HuH-7 (cell line): ENCODE measurements around the gene ARAP1.

ENCODE experiments used
- DNase-seq: peaks from one replicate; pipeline ENCODE4 v3.0.0; 2011; ENCODE audit warnings: low spot score

ARAP1 gene

GRCh38 chr11:72762641-72763304 is 10.6 kb upstream of the ARAP1 start:
- DNase-seq = no peak

DNA sequence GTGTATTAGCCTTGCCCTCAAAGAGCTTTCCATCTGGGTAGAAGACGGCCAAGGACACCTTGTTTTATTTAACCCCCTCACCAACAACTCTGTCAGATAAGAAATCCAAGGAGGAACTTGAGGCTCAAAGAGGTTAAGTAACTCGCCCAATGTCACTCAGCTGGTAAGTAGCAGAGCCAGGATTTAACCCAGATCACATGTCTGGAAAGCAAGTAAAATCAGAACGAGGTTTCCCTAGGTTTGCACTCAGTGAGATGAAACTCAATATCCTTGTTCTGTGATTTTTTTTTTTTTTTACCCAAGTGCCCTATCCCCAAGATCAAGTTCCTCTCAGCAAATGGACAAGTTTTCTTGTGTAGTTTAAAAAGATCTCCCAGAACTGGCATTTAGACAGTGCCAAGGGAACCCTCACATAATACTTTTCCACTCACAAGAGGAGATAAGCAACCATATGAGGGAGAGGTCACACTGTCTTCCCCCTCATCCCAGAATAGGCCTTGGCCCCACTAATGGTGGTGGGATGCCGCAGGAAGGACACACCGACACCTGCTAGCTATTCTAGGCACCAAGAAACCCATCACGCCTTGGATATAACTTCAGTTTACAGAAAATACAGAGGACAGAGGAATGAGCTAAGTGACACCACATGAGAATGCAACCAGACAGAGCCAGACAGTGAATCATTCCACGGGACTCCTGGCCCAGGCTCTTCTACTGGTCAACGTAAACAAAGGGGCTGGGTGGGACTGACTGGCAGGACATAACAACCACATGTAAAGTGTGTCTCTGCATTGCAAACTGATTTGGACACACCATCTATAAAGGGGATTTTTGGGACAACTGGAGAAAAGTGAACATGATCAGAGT is 8.6 kb upstream of the ARAP1 start:
- DNase-seq = no peak

- no peak for DNase-seq
Observed at GRCh38 chr11:72759468-72759985, 7.3 kb upstream of the ARAP1 start.

GRCh38 chr11:72758690-72759389 is 6.6 kb upstream of the ARAP1 start:
- no peak for DNase-seq

- no peak for DNase-seq
Observed at GRCh38 chr11:72758304-72758689, 6.1 kb upstream of the ARAP1 start.

DNA sequence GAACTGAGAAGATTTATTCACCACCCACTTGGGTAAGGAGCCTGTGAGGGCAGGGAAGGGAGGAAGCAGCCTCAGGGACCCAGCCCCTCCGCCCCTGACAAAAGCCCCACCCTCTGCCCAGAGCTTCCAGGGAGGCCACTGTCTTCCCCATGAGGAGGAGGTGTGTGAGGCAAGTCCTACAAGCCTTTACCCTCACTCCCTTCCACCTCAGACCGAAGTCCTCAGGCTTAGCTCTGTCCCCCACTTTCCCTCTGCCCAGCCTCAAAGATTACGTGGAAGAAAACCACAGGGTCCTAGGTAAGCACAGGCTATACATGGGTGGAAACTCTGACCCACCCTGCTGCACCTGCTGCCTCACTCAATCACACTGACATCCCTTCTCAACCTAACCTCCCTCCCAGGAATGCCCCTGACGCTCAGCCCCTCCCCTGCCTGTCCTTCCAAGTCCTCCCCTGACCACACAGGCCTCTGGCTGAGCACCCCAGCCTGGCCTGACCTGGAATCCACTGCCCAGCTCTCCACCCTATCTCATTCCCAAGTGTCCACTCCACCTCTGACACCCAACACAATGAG is 3.6 kb upstream of the ARAP1 start:
- no peak for DNase-seq

DNA sequence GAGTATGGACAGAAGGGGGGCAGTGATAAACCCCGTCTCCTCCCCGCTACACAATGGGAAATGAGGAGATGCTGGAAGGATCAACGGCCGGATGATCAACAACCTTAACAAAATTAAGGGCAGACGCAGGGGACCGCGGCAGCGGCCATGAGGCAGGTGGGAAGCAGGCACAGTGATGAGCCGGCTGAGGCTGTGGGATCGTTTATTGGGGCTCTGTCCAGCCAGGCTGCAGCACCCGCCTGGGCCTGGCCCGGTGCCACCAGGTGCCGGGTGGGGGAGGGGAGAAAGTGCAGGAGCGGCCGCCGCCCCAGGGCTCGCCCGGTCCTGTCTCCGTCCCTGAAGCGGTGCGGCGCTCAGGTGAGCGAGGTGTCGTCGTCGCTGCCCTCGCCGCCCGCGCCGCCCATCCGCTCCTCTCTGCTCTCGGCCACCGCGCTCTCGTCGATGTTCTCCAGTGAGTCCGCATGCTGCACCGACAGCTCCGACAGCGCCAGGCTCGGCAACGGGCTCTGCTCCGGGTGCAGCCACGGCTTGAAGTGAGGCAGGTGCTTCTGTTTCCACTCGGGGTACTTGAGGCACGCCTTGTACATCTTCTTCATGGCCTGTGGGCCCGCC is 2.4 kb upstream of the ARAP1 start:
- no peak for DNase-seq

- DNase-seq = no peak
Observed at GRCh38 chr11:72754149-72754543, 1.9 kb upstream of the ARAP1 start.

DNA sequence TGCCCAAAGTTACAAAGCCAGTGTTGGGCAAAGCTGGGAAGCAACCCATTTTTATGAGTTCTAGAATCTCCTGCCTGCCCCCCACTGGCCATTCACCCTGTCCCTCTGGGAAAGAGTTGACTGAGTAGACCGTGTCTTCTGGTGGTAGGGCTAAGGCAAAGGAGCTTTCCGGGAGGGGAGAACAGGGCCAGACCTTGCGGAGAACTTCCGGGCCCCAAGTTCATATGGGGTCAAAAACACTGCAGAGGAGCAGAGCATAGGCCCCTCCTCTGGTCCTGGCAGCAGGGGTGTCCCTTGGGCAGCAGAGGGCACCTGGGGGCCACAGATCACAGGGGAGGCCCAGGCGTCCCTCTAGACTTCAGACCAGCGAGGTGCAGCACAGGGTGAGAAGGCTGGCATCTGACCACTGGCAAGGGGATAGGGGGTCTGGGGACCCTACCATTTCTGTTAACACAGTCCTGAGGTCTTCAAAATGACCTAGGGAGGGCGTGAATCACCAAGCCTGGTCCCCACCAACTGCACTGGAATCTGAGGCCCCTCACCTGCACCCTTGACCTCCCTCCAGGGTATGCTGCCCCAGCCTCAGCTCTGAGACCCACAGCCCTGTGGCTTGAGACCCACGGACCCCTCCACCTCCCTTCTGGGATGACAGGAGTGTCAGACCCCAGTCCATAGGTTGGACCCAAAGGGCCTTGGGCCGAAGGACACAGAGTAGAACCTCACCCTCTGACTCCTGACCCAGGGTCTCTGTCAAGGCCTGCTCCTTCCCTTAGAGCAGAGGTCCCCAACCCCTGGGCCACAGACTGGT is 1.3 kb upstream of the ARAP1 start:
- DNase-seq = no peak

GRCh38 chr11:72751116-72752087 is 806 bp downstream of the ARAP1 start:
- no peak for DNase-seq

- no peak for DNase-seq
Observed at GRCh38 chr11:72750556-72751115, 1.6 kb downstream of the ARAP1 start.

DNA sequence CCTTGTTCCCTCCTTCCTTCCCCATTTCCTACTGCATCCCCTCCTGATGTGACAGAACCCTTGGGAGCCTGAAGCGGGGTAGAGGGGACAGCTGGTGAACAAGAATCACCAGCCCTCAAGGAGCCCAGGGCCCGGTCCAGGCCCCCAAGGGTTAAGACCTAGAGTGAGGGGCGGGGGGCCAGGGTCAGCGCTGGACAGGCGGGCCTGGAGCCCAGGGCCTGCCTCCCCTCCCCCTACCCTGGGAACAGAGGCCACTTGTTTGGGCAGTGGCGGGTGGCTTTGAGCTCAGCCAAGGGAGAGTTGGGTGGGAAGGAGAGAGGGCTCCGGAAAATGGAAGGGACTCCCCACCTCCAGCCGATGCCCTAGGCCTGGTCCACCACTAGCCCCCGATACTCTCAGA is 2.1 kb downstream of the ARAP1 start:
- DNase-seq = no peak

DNA sequence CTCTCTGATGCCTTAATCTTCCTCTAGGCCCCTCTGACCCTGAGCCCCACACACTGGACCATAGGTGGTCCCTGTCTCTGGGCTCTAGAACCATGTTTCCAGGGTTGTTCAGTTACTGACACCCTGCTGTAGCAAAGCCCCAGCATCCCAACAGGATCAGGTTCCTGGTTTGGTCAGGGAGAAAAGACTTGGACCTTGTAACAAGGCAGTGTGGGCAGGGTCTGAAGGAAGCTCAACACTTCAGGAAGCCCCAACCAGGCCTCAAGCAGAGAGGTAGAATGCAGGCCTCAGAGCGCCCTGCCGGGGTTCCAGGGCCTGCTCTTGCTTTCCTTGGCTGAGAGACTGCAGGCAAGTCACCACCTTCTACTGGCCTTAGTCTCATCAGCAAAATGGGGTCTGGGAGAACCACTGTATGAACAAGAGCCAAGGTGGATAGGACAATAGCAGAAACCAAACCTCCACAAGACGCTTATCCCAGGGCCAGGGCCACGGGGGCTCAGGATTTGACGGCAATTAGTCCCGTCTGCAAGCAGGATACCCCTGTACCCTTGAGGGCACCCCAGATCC is 4.8 kb downstream of the ARAP1 start:
- no peak for DNase-seq

DNA sequence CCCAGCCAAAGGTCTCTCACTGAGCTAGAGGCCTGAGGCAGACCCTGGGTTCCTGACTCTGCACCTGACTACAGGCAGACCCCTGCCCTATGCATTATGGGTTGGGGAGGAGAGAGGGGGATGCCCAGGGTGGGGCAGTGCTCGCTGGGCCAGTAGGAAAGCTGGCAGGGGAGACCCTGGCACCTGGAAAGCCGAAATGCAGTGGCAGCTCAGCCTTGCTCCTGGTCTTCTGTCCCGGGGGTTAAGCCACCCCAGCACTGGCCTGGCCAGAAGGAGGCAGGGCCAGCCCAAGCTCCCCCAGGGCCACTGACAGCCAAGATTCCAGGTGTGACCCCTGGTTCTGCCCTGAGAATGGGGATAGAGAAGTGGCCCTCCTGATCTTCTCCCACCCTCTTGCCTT is 5.4 kb downstream of the ARAP1 start:
- no peak for DNase-seq

DNA sequence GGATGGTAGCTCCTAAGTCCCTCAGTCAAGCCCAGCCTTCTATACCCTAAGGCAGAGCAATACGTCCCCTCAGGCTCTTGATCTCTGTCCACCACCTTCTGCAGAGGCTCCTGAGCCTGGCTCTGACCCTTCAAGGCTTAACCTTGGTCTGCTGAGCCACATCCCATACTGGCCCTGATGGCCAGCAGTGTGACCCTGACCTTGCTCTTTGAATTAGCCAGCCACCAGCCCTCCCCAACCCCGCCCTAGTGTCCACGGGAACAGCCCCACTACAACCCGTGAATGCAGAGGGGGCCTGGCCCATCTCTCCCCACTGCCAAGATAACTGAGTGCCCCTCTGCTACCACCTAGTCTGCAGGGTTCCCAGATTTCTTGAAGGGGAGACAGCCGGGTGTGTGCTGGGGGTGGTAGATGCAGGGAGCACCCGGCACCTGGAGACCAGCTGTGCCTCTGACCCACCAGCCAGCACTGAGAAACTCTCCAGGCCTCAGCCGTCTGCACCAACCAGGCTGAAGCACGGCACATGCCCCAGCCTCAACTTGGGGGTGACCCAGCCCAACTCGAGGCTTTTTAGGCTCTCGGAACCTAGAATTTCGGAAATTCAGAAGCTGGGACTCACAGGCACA is 6.2 kb downstream of the ARAP1 start:
- DNase-seq = no peak

DNA sequence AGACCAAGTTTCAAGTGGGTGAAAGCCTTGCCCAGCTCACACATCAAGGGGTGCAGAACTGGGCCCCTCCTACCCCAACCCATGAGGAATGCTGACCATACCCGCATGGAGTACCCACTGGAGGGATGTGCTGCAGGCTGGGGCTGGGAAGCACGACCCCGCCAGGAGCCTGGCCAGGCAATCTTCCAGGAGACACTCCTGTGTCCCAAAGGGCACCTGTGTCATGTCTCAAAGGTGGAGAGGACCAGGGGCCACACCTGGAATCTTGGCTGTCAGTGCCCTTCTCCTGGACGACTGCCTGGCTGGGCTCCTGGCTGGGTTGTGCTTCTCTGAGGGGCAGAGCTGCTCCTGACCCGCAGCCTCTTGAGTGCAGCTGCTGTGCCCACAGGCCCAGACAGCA is 6.7 kb downstream of the ARAP1 start:
- no peak for DNase-seq

- DNase-seq = no peak
Observed at GRCh38 chr11:72744474-72744873, 7.7 kb downstream of the ARAP1 start.

GRCh38 chr11:72743321-72744221 is 8.6 kb downstream of the ARAP1 start:
- DNase-seq = no peak
